Esophagus muscularis mucosa (tissue), 3 donors: ENCODE measurements around the gene TNRC6C.

Experiments
- POLR2AphosphoS5 ChIP-seq, 2 donors: sonication (generic); formaldehyde crosslinking; IDR thresholded peaks; one replicate each; pipeline ENCODE4 v1.6.1; 2017; ENCODE audit warnings: antibody characterized with exemption in 2 of 2
- TF ChIP-seq, protein P1 (sequence below), 3 experiments: fragments of 200-600 bp in 2 of 3; fragments of 450-650 bp in 1 of 3; sonication (generic) in 2 of 3; IDR thresholded peaks; one replicate each; pipeline ENCODE4 v1.5.1; 2017 to 2019; ENCODE audit warnings: antibody characterized with exemption in 3 of 3, mild to moderate bottlenecking in 2 of 3, moderate library complexity in 1 of 3

DNA sequence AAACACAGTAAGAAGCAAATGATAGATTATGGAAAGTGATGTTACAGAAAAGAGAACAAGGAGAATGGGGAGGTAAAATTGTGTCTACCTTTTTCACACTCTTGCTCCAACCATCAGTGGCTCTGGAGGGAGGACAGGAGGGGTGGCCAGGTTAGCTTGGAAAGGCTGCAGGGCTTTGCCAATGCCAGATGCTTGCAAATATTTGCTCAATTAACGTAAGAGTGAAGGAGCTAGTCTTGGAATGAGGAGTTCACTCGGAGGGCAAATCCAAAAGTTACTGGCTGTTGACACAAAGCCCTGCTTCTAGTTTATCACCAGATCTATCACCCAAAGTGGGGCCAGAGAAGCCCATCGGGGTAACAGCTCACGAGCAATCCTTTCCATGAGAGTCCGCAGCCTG lies 7.4 kb upstream of the TNRC6C start:
- TF ChIP-seq, protein P1, sequence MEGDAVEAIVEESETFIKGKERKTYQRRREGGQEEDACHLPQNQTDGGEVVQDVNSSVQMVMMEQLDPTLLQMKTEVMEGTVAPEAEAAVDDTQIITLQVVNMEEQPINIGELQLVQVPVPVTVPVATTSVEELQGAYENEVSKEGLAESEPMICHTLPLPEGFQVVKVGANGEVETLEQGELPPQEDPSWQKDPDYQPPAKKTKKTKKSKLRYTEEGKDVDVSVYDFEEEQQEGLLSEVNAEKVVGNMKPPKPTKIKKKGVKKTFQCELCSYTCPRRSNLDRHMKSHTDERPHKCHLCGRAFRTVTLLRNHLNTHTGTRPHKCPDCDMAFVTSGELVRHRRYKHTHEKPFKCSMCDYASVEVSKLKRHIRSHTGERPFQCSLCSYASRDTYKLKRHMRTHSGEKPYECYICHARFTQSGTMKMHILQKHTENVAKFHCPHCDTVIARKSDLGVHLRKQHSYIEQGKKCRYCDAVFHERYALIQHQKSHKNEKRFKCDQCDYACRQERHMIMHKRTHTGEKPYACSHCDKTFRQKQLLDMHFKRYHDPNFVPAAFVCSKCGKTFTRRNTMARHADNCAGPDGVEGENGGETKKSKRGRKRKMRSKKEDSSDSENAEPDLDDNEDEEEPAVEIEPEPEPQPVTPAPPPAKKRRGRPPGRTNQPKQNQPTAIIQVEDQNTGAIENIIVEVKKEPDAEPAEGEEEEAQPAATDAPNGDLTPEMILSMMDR (IDR thresholded peaks at IDR 0.05) = no peak
- TF ChIP-seq POLR2AphosphoS5 (IDR thresholded peaks at IDR 0.05) = no peak
